Activated T-cell treated with anti-CD3 and anti-CD28 coated beads for 48 hours (primary cell): ENCODE measurements around the gene SKP1.

Experiments
- DNase-seq: peaks from one replicate; pipeline ENCODE4 v3.0.0-alpha.2; 2020; ENCODE audit warnings: low read depth

Gene SKP1

DNA sequence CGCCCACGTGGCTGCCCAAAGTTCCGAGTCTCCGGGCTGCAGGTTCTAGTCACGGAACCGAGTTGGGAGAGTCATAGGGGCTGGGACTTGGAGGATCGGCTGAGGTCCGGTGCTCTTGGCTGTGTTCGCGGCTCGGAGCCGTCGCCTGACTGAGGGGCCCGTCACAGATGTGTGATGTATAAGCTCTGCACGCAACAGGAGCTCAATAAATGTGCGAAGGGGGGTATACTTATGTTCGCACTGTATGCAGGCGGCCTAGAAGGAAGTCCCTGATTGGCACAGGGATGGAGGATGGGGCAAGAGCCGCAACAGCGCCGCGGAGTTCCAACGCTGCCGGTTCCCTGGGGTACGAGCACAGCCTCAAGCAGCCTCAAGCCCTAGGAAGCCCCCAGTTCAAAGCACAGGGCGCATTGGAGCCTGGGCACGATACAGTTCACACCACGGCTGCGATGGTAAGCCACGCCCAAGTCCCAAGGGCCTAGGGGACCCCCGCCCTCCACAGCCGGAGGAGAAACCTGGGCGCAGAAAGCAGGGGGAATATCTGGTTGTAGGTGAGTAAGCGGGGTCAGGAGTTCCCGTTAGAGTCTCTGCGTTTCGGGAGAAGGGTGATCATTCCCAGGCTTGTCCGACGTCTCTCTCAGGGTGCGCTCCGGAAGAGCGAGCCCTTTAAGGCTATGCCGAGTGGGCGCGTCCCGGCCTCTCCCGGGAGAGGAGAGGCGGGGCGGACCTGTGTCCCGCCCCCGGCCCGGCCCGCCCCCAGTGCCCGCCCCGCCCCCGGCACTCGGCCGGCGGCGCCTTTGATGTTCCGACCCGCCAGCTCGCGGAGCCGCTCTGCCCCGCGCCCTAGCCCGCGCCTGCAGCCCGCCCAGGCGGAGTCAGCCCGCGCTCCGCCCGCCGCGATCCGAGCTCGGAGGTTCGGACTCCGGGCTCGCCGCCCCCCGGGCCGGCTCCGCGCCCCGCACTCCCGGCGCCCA is 62.6 kb downstream of the SKP1 start, which contains the start of gene TCF7:
Gene TCF7 (plus strand): TSS at position 780 of the 974 bp plus-strand sequence. CDS start 226 bp downstream, outside the sequence.
- DNase-seq: peak; percentile 77

DNA sequence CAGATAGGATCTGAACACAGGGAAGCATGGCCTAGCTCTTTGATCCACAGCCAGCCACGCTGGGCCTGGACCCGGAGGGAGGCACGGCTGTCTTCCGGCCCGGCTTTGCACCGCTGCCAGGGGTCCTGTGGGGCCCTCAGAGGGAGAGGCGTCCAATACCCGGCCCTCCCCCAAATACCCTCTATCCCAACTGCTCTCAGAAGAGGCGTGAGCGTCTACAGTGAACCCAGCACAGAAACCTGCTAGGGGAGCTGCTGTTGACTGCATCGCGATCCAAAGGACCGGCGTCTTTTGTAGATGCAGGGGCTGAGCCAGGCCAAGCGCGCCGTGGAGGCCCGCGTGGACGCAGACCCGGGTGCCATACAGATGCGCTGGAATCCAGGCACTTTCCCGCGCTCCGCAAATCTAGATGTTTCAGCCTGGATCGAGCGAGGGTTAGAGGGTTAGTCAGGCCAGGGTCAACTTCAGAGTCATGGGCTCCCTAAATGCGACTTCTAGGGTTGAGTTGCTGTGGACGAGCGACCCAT is 63.3 kb downstream of the SKP1 start:
- DNase-seq: no peak

DNA sequence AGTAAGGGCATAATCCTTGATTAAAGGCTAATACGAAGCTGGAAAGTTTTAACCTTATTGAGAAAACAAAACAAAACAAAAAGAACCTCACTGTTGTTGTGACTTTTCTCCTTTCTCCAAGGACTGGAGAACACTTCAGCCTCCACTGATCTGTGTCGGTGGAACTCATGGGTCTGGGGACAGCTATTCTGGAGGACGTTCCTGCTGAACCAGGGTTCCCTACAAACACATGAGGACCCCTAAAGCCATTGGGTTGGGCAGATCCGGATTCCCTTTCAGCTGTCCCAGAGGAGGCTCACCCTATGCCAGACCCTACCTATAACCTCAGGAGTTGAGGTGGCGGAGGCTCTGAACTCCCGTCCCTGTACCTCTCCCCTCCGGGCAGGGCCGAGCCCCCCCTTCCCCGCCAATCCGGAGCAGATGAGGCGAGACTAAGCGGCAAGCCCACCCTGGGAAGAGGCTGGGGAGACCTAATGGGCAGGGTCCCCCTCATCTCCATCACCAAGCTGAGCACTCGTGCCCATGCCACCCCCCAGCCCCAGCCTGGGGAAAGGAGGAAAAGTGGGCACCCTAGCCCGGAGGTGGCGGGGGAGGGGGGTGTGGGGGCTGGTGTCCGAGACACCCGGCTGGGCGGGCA is 63.9 kb downstream of the SKP1 start:
- no peak for DNase-seq

- no peak for DNase-seq
Observed at GRCh38 chr5:134111741-134112647, 64.8 kb downstream of the SKP1 start.

DNA sequence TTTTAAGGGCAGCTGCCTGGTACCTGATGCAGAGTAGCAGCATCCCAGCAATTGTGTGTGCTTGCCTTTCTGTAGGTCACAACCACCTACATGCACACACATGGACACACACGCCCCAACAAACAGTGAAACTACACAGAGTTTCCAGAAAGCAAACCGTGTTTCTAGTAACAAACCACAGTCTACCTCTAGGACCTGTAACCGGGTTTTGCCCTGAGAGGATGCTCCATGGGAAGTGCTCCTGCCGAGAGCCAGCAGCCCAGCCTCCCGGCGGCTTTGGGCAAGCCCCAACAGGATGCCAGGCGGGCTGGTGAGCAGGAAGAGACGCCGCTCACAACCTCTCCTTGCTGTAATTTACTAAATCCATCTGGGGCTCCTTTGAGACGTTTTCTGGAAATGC is 66.4 kb downstream of the SKP1 start:
- no peak for DNase-seq

DNA sequence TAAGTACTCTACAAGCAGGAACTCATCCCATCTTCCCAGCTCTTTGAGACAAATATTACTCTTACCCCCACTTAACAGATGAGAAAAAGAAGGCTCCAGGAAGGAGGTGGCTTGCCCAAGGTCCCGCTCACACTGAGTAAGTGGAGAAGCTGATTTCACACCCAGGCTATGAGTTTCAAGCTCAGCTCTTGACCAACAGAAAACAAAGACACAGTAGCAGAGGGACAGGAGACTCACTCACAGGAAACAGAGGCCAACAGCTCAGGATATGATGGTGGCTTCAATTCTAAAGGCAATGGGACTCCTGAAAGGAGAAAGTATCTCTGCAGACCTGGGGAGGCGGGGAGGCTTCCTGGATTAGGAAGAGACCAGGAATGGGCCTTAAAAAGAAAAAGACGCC is 69.0 kb downstream of the SKP1 start:
- DNase-seq: no peak

GRCh38 chr5:134106991-134107701 is 69.6 kb downstream of the SKP1 start:
- no peak for DNase-seq

GRCh38 chr5:134103998-134104654 is 72.6 kb downstream of the SKP1 start:
- DNase-seq: no peak

- no peak for DNase-seq
Observed at GRCh38 chr5:134103397-134103796, 73.4 kb downstream of the SKP1 start.

- peak; percentile 76 for DNase-seq
Observed at GRCh38 chr5:134101686-134102439, 74.9 kb downstream of the SKP1 start.

GRCh38 chr5:134100283-134101091 is 76.3 kb downstream of the SKP1 start:
- DNase-seq: peak; percentile 71

GRCh38 chr5:134099939-134100282 is 76.8 kb downstream of the SKP1 start:
- no peak for DNase-seq

DNA sequence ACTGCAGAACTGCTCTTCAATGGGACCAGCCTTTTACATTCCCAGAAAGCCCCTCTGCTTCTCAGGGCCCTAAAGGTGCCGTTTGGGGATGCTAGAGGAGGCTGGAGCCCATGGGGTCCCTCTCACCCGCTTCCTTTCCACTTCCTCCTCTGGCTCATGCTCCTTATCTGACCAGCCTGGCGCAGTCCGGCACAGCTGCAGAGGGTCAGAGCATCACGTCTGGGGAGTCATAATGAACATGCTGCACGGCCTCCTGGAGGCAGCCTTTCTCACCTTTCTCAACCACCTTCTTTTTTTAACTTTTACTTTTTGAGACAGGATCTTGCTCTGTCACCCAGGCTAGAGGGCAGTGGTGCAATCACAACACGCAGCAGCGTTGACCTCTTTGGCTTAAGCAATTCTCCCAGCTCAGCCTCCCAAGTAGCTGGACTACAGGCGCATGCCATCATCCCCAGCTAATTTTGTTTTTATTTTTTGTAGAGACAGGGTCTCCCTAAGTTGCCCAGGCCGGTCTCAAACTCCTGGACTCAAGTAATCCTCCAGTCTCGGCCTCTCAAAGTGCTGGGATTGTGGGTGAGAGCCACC is 77.4 kb downstream of the SKP1 start:
- no peak for DNase-seq
